Measurements from ENCODE around the gene OR8G5.

OR8G5 gene

DNA sequence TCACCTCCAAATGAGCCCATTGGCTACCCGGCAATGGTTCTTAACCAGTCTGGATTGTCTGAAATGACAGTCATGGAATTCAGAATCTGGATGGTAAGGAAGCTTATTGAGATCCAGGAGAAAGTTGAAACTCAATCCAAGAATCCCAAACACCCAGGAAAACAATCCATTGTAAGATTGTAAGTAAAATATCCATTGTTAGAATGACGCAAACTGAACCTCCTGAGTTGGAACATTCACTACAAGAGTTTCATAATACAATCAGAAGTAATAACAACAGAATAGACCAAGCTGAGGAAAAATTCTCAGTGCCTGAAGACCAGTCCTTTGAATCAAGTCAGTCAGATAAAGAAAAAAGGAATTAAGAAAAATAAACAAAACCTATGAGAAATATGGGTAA lies 22.1 kb downstream of the OR8G5 start:
- no peaks in the 10 kb centered on the region for H3K9me3 ChIP-seq (ENCODE audit: control insufficient read depth in 1 of 2, low read length in 2 of 2)
- no peaks in the 10 kb centered on the region for H3K4me1 ChIP-seq (ENCODE audit: control insufficient read depth in 1 of 2, insufficient read depth in 2 of 2, low read length in 2 of 2)
- no peak overlapping the region for H3K27ac ChIP-seq (ENCODE audit: low read depth, low read length)
- no peaks in the 10 kb centered on the region for H3K27me3 ChIP-seq (ENCODE audit: control insufficient read depth in 1 of 2, insufficient read depth in 2 of 2, low read length in 2 of 2)
- no peak overlapping the region for H3K4me3 ChIP-seq (ENCODE audit: low read depth in 1 of 2, low read length in 2 of 2)
- H3K36me3 ChIP-seq (ENCODE audit: control insufficient read depth in 1 of 2, insufficient read depth in 2 of 2, low read length in 2 of 2), result no peaks in the 10 kb centered on the region
- H3K9ac ChIP-seq (ENCODE audit: low read depth in 1 of 2, low read length in 2 of 2), result no peak overlapping the region

DNA sequence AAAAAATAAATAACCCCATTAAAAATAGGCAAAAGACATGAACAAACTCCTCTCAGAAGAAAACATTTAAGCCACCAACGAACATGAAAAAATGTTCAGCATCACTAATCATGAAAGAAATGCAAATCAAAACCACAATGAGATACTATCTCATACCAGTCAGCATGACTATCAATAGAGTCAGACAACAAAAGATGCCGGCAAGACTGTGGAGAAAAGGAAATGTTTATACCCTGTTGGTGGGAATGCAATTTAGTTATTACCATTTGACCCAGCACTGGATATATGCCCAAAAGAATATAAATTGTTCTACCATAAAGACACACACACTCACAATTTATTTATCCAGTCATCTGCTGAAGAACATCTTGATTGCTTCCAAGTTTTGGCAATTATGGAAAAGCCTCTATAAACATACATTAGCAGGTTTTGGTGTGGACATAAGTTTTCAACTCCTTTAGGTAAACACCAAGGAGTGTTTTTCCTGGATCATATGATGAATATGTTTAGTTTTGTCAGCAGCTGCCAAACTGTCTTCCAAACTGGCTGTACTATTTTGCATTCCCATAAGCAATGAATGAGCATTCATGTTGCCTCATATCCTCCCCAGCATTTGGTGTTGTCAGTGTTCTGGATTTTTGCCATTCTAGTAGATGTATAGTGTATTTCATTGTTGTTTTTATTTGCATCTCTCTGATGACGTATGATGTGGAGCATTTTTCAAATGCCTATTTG lies 29.6 kb downstream of the OR8G5 start:
- H3K36me3 ChIP-seq (ENCODE audit: control insufficient read depth in 1 of 2, insufficient read depth in 2 of 2, low read length in 2 of 2), result no peaks in the 10 kb centered on the region
- H3K27ac ChIP-seq (ENCODE audit: low read depth, low read length), result no peak overlapping the region
- no peak overlapping the region for H3K9ac ChIP-seq (ENCODE audit: low read depth in 1 of 2, low read length in 2 of 2)
- no peak overlapping the region for H3K4me3 ChIP-seq (ENCODE audit: low read depth in 1 of 2, low read length in 2 of 2)
- no peaks in the 10 kb centered on the region for H3K27me3 ChIP-seq (ENCODE audit: control insufficient read depth in 1 of 2, insufficient read depth in 2 of 2, low read length in 2 of 2)
- no peaks in the 10 kb centered on the region for H3K4me1 ChIP-seq (ENCODE audit: control insufficient read depth in 1 of 2, insufficient read depth in 2 of 2, low read length in 2 of 2)
- H3K9me3 ChIP-seq (ENCODE audit: control insufficient read depth in 1 of 2, low read length in 2 of 2), result no peaks in the 10 kb centered on the region

DNA sequence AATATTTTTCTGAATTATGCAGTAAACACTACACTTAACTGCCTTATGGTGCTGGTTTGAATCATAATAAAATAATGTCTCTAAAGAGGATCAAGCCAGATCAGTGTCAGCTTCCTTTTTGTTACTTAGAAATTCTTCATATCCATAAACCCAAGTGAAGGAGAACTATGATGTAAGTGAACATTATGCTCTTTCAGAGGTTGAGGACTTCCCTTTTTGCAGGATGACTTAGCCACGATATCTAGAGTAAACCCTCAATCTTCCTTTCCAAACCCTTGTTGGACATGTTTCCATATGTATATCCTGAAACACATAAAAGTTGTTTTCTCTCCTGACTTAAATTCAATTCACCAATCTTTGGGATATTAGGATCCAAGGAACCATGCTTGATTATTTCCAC lies 38.5 kb downstream of the OR8G5 start:
- no peak overlapping the region for H3K27ac ChIP-seq (ENCODE audit: low read depth, low read length)
- no peak overlapping the region for H3K4me3 ChIP-seq (ENCODE audit: low read depth in 1 of 2, low read length in 2 of 2)
- no peaks in the 10 kb centered on the region for H3K36me3 ChIP-seq (ENCODE audit: control insufficient read depth in 1 of 2, insufficient read depth in 2 of 2, low read length in 2 of 2)
- H3K9me3 ChIP-seq (ENCODE audit: control insufficient read depth in 1 of 2, low read length in 2 of 2), result no peaks in the 10 kb centered on the region
- H3K4me1 ChIP-seq (ENCODE audit: control insufficient read depth in 1 of 2, insufficient read depth in 2 of 2, low read length in 2 of 2), result no peaks in the 10 kb centered on the region
- H3K9ac ChIP-seq (ENCODE audit: low read depth in 1 of 2, low read length in 2 of 2), result no peak overlapping the region
- H3K27me3 ChIP-seq (ENCODE audit: control insufficient read depth in 1 of 2, insufficient read depth in 2 of 2, low read length in 2 of 2), result no peaks in the 10 kb centered on the region

DNA sequence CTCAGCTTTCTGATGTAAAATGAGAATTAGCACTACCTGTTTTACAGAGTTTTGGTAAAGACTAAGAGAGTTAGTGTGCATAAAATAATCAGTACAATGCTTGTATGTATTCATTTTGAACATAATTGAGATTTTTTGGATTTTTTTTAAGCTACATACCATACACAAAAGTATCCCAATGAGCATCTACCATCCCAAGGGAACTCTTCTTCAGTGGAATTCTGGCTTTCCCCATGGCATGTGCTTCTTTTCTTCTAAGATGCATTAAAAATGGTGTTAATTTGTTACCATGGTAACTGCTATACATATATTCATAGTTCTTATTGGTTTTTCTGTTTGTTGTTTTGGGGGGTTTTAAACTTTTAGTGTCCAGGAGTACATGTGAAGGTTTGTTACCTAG lies 39.8 kb downstream of the OR8G5 start:
- Histone ChIP-seq H3K27me3 (ENCODE audit: control insufficient read depth in 1 of 2, insufficient read depth in 2 of 2, low read length in 2 of 2) (no peaks in the 10 kb centered on the region), H3K9me3 (ENCODE audit: control insufficient read depth in 1 of 2, low read length in 2 of 2) (no peaks in the 10 kb centered on the region), H3K4me3 (ENCODE audit: low read depth in 1 of 2, low read length in 2 of 2) (no peak overlapping the region), H3K27ac (ENCODE audit: low read depth, low read length) (no peak overlapping the region), H3K9ac (ENCODE audit: low read depth in 1 of 2, low read length in 2 of 2) (no peak overlapping the region), H3K4me1 (ENCODE audit: control insufficient read depth in 1 of 2, insufficient read depth in 2 of 2, low read length in 2 of 2) (no peaks in the 10 kb centered on the region), H3K36me3 (ENCODE audit: control insufficient read depth in 1 of 2, insufficient read depth in 2 of 2, low read length in 2 of 2) (no peaks in the 10 kb centered on the region)

DNA sequence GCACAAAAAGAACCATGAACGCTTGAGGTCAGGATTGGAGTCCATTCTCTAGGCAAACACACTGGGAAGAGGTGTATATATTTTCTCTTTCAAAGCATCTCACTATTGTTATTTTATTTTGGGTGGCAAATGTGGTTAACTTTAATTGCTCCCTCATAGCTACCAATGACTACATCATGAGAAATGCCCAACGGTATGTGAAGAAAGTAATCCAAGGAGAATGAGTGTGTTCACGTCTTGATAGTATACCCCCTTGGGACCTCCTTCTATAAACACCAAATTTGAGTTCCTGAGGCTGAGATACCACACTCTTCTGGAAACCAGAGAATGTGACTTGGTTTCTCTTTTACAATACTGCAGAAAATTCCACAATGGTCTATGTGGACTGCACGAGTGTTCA lies 41.7 kb downstream of the OR8G5 start:
- H3K36me3 ChIP-seq (ENCODE audit: control insufficient read depth in 1 of 2, insufficient read depth in 2 of 2, low read length in 2 of 2), result no peaks in the 10 kb centered on the region
- H3K9me3 ChIP-seq (ENCODE audit: control insufficient read depth in 1 of 2, low read length in 2 of 2), result no peaks in the 10 kb centered on the region
- no peak overlapping the region for H3K4me3 ChIP-seq (ENCODE audit: low read depth in 1 of 2, low read length in 2 of 2)
- no peaks in the 10 kb centered on the region for H3K27me3 ChIP-seq (ENCODE audit: control insufficient read depth in 1 of 2, insufficient read depth in 2 of 2, low read length in 2 of 2)
- no peak overlapping the region for H3K9ac ChIP-seq (ENCODE audit: low read depth in 1 of 2, low read length in 2 of 2)
- H3K4me1 ChIP-seq (ENCODE audit: control insufficient read depth in 1 of 2, insufficient read depth in 2 of 2, low read length in 2 of 2), result no peaks in the 10 kb centered on the region
- H3K27ac ChIP-seq (ENCODE audit: low read depth, low read length), result no peak overlapping the region

DNA sequence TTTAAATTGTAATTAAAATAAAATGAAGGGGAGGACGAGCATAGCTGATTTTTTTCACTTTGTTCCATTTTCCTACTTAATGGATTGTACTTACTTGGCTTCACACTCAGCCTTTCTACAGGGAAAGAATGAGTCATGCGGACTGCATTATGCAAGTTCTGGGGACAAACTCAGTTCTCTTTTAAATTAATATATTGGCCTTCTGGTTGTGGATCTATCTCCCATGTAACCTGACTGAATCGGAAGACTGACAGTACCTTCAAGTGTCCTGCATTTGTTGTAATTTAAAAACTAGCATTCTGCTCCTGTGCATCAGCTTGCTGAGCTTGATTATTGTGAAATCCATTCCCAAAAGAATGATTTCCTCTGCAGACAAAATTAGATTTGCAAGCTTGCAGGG lies 45.4 kb downstream of the OR8G5 start:
- no peaks in the 10 kb centered on the region for H3K4me1 ChIP-seq (ENCODE audit: control insufficient read depth in 1 of 2, insufficient read depth in 2 of 2, low read length in 2 of 2)
- no peaks in the 10 kb centered on the region for H3K36me3 ChIP-seq (ENCODE audit: control insufficient read depth in 1 of 2, insufficient read depth in 2 of 2, low read length in 2 of 2)
- H3K4me3 ChIP-seq (ENCODE audit: low read depth in 1 of 2, low read length in 2 of 2), result no peak overlapping the region
- no peaks in the 10 kb centered on the region for H3K27me3 ChIP-seq (ENCODE audit: control insufficient read depth in 1 of 2, insufficient read depth in 2 of 2, low read length in 2 of 2)
- no peak overlapping the region for H3K27ac ChIP-seq (ENCODE audit: low read depth, low read length)
- no peak overlapping the region for H3K9ac ChIP-seq (ENCODE audit: low read depth in 1 of 2, low read length in 2 of 2)
- no peaks in the 10 kb centered on the region for H3K9me3 ChIP-seq (ENCODE audit: control insufficient read depth in 1 of 2, low read length in 2 of 2)

DNA sequence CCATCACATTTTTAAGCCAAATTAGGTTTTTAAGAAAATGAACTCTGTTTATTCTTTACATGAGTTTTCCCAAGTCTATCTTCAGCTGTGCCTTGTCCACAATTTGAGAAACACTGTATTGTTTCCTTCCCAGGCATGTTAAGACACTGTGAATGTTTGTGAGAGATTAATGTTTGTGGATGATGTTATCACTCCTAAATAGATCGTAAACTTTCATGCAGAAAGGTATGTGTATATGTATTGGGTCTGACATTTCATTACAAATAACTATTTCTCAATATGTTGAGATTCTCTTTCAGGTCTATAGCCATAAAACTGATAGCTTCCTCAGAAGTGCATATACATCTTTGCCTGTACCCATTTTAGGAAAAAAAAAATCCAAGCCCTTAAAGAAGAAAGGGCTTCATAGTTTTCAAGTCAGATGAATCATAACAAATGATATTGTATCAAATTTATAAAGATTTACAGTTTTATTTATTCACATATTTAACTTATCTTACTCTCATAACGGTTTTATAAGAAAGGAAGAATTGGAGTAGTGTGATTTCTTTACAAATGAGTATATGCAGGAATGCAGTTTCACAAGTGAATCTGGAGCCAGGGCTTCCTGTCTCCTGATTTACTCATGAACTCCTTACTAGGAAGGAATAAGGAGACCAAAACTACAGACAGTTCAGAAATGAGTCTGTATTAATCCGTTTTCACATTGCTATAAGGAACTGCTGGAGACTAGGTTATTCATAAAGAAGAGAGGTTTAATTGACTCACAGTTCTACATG lies 46.4 kb downstream of the OR8G5 start:
- Histone ChIP-seq H3K4me1 (ENCODE audit: control insufficient read depth in 1 of 2, insufficient read depth in 2 of 2, low read length in 2 of 2) (no peaks in the 10 kb centered on the region), H3K27ac (ENCODE audit: low read depth, low read length) (no peak overlapping the region), H3K4me3 (ENCODE audit: low read depth in 1 of 2, low read length in 2 of 2) (no peak overlapping the region), H3K27me3 (ENCODE audit: control insufficient read depth in 1 of 2, insufficient read depth in 2 of 2, low read length in 2 of 2) (no peaks in the 10 kb centered on the region), H3K36me3 (ENCODE audit: control insufficient read depth in 1 of 2, insufficient read depth in 2 of 2, low read length in 2 of 2) (no peaks in the 10 kb centered on the region), H3K9ac (ENCODE audit: low read depth in 1 of 2, low read length in 2 of 2) (no peak overlapping the region), H3K9me3 (ENCODE audit: control insufficient read depth in 1 of 2, low read length in 2 of 2) (no peaks in the 10 kb centered on the region)

DNA sequence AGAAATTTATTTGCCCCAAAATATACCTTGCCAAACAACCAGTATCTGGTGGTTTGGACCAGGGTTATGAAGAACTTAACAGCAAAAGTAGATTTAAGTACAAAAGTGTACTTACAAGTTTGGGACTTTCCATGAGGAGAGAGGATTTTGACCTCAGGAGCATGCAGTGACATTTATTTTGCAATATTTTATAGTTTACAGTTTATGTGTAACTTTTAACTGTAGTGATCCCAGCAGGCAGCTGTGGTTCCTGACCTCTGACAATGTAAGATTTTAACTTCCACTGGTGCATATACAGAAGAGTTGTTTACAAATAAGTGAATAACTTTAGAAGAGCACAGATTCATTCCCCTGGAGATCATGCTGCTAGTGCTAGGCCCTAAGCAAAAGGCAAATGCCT lies 50.9 kb downstream of the OR8G5 start:
- no peaks in the 10 kb centered on the region for H3K9me3 ChIP-seq (ENCODE audit: control insufficient read depth in 1 of 2, low read length in 2 of 2)
- H3K4me1 ChIP-seq (ENCODE audit: control insufficient read depth in 1 of 2, insufficient read depth in 2 of 2, low read length in 2 of 2), result no peaks in the 10 kb centered on the region
- no peaks in the 10 kb centered on the region for H3K36me3 ChIP-seq (ENCODE audit: control insufficient read depth in 1 of 2, insufficient read depth in 2 of 2, low read length in 2 of 2)
- no peak overlapping the region for H3K27ac ChIP-seq (ENCODE audit: low read depth, low read length)
- no peaks in the 10 kb centered on the region for H3K27me3 ChIP-seq (ENCODE audit: control insufficient read depth in 1 of 2, insufficient read depth in 2 of 2, low read length in 2 of 2)
- no peak overlapping the region for H3K4me3 ChIP-seq (ENCODE audit: low read depth in 1 of 2, low read length in 2 of 2)
- no peak overlapping the region for H3K9ac ChIP-seq (ENCODE audit: low read depth in 1 of 2, low read length in 2 of 2)

DNA sequence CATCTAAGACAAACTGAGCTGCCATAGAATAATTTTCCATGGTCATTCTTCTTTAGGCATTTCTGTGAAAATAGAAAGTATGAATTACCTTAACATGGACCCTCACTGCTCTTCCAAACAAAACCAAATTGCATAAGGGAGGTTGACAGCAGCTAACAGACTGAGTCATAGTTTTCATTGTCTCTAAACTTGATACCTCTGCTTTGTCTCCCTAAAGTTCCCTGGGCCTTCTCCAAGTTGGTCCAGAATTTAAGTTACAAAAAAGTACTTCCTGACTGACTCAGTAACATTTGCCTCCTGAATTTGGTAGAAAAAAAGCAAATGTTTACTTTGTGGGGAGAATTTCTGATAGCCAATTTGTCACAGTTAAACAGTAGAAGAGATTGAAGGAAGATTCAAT lies 54.5 kb downstream of the OR8G5 start:
- H3K4me1 ChIP-seq (ENCODE audit: control insufficient read depth in 1 of 2, insufficient read depth in 2 of 2, low read length in 2 of 2), result no peaks in the 10 kb centered on the region
- H3K4me3 ChIP-seq (ENCODE audit: low read depth in 1 of 2, low read length in 2 of 2), result no peak overlapping the region
- H3K9me3 ChIP-seq (ENCODE audit: control insufficient read depth in 1 of 2, low read length in 2 of 2), result no peaks in the 10 kb centered on the region
- no peak overlapping the region for H3K9ac ChIP-seq (ENCODE audit: low read depth in 1 of 2, low read length in 2 of 2)
- no peaks in the 10 kb centered on the region for H3K36me3 ChIP-seq (ENCODE audit: control insufficient read depth in 1 of 2, insufficient read depth in 2 of 2, low read length in 2 of 2)
- no peaks in the 10 kb centered on the region for H3K27me3 ChIP-seq (ENCODE audit: control insufficient read depth in 1 of 2, insufficient read depth in 2 of 2, low read length in 2 of 2)
- no peak overlapping the region for H3K27ac ChIP-seq (ENCODE audit: low read depth, low read length)

DNA sequence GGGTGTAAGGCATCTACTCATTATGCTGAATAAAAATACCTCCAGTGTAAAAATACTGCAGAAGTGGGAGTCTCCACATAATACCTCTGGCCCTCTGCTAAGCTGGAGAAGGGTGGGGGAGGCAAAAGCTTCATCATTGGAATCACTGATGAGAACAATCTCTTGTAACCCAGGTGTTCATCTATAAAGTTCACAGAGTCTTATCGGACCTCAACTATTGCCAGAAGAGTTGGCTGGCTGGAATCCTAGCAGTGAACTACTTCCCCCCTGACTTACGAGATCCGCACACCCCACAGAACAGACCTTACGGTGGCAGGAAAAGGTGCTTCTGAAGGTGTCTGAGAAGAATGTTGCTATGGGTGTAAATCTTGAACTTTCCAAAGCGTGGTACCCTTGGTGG lies 55.1 kb downstream of the OR8G5 start:
- H3K9ac ChIP-seq (ENCODE audit: low read depth in 1 of 2, low read length in 2 of 2), result no peak overlapping the region
- H3K27me3 ChIP-seq (ENCODE audit: control insufficient read depth in 1 of 2, insufficient read depth in 2 of 2, low read length in 2 of 2), result no peaks in the 10 kb centered on the region
- H3K27ac ChIP-seq (ENCODE audit: low read depth, low read length), result no peak overlapping the region
- H3K36me3 ChIP-seq (ENCODE audit: control insufficient read depth in 1 of 2, insufficient read depth in 2 of 2, low read length in 2 of 2), result no peaks in the 10 kb centered on the region
- H3K4me1 ChIP-seq (ENCODE audit: control insufficient read depth in 1 of 2, insufficient read depth in 2 of 2, low read length in 2 of 2), result no peaks in the 10 kb centered on the region
- H3K9me3 ChIP-seq (ENCODE audit: control insufficient read depth in 1 of 2, low read length in 2 of 2), result no peaks in the 10 kb centered on the region
- H3K4me3 ChIP-seq (ENCODE audit: low read depth in 1 of 2, low read length in 2 of 2), result no peak overlapping the region

All from duodenal mucosa (tissue), 2 donors.